Lower leg skin (tissue), 3 donors: Measurements from ENCODE around the gene MCM8.

Source experiments
- CTCF ChIP-seq, 3 donors: fragments of 450-650 bp; IDR thresholded peaks; one replicate each; pipeline ENCODE4 v1.5.1; 2016; ENCODE audit warnings: antibody characterized with exemption in 3 of 3, mild to moderate bottlenecking in 3 of 3, moderate library complexity in 2 of 3
- POLR2A ChIP-seq, 2 donors: fragments of 450-650 bp; IDR thresholded peaks; one replicate each; pipeline ENCODE4 v1.6.1; 2016 to 2017; ENCODE audit warnings: antibody characterized with exemption in 2 of 2, mild to moderate bottlenecking in 1 of 2, moderate library complexity in 1 of 2

GRCh38 chr20:5920581-5920980 lies 29.9 kb upstream of the MCM8 start:
- TF ChIP-seq CTCF (IDR thresholded peaks at IDR 0.05), result no peak
- no peak for TF ChIP-seq POLR2A (IDR thresholded peaks at IDR 0.05)
